Measurements from ENCODE around the gene WDR53.
"Not testable (repeated sequence)": the region's sequence is repeated elsewhere in the genome, so short reads cannot be mapped to it uniquely, and the experiment has no call there.

The WDR53 gene

GRCh38 chr3:196514913-196515621 lies 53.3 kb downstream of the WDR53 start, which contains the start of gene SMCO1:
SMCO1 (minus strand) TSS chr3:196515346; CDS start chr3:196515209, 137 bp downstream.
- DNase-seq = no peak

- DNase-seq = no peak
These were observed 54.0 kb downstream of the WDR53 start for GRCh38 chr3:196514350-196514716.

GRCh38 chr3:196513697-196514349 lies 54.5 kb downstream of the WDR53 start:
- no peak for DNase-seq

GRCh38 chr3:196511646-196512425 lies 56.5 kb downstream of the WDR53 start:
- DNase-seq = not testable (repeated sequence)

GRCh38 chr3:196511108-196511507 lies 57.2 kb downstream of the WDR53 start:
- DNase-seq = not testable (repeated sequence)

GRCh38 chr3:196506687-196507086 lies 61.7 kb downstream of the WDR53 start:
- DNase-seq = no peak

- DNase-seq = no peak
These were observed 63.8 kb downstream of the WDR53 start for GRCh38 chr3:196504556-196504955.
